M059J (cell line): ENCODE measurements around the gene SLC25A25. TPM values are rescaled to one million over a fixed set of nuclear protein-coding genes. Genes with fewer than 3 reads are reported as not detected.

Source experiments
- DNase-seq: peaks from one replicate; pipeline ENCODE4 v3.0.0-alpha.2; 2012; ENCODE audit warnings: low read depth
- total RNA-seq: library from RNA; depleted of rRNA; stranded (reverse); fragments of >200 nt; shearing (Covaris generic); gene quantifications from 2 replicates; pipeline ENCODE4 v1.2.3, GENCODE V29; 2014

The SLC25A25 gene
- total RNA-seq, 1 experiment from 2014 or later: 19.8 TPM

DNA sequence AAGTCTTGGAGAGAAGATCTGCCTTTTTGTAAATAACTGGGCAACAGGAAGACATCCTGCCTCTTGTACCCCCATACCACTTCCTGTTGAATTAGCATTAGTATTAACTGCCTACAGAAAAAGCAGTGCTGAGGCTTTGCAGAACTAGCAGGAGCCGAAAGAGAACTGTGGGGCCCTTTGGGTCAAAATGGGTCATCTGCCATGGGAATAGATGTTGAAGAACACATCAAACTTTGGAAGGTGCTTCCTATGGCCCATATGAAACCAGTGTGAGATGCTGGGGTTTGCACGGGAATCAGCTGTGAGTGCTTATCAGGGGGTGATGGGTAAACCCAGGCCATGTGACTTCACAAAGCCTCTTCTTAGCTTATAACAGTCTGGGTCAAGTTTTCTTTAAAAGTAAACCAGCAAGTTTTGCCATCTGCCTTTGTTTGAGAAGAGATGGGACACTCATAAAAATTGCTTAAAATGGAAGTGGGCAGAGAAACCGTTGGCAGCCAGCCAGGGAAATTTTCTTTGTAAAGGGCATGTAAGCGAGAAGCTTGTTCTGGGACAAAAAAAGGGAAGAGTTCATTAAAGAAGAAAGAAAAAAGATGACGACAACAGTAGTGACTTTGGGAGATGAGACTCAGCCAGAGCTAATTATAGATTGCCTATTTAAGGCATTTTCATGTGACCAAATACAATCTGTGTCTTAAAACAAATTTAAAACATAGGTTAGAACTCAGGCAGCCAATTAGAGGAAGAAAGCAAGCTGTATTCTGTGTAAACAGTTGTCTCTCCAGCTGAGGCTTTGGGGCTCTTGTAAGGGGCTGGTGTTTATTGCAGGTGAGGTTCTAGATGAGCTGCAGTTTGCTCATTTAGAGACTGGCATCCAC, 4.4 kb downstream of the SLC25A25 start:
- peak; percentile 82 for DNase-seq

DNA sequence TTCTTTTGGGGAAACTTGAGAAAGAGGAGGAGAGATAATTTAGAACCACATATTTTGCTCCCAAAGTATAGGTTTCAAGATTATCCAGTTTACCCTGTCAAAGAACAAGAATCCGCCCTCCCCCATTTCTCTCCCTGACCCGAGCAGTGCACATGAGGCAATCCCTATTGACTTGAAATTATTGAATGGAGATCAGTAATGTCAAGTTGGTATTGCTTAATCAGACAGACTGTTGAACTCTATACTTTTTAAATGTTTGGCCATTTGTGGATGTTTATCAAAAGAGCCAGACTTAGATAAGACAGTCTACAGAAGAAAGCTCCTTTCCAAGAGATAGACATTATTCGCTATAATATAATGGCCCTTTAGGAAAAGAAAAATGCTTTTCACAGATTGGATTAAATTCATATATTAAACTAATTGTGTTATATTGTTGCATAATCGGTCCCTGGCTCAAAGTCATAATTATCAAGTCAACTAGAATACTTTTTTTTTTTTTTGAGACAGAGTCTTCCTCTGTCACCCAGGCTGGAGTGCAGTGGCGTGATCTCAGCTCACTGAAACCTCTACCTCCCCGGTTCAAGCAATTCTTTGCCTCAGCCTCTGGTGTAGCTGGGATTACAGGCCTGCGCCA, 5.3 kb downstream of the SLC25A25 start:
- no peak for DNase-seq

DNA sequence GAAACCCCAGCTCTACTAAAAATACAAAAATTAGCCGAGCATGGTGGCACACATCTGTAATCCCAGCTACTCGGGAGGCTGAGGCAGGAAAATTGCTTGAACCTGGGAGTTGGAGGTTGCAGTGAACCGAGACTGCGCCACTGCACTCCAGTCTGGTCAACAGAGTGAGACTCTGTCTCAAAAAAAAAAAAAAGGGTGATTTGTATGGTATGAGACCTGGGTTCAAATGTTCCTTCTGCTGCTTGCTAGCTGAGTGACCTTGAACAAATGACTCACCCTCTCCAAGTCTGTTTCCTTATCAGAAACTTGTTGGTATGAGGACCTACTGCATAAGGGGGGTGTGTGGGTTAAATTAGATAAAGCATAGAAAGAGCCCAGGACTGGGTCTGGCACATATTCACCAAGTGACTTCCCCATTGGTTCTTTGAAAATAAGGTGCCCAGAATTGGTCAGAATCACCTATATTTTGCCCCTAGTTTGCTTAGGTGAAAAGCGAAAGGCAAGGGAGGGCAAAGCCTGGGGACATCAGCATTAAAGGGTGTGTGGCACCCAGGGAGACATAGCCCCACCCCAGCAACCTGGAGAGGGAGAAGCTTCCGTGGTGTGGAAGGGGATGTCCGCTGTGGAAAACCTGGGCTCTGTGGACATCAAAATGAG, 9.9 kb downstream of the SLC25A25 start:
- DNase-seq: no peak

DNA sequence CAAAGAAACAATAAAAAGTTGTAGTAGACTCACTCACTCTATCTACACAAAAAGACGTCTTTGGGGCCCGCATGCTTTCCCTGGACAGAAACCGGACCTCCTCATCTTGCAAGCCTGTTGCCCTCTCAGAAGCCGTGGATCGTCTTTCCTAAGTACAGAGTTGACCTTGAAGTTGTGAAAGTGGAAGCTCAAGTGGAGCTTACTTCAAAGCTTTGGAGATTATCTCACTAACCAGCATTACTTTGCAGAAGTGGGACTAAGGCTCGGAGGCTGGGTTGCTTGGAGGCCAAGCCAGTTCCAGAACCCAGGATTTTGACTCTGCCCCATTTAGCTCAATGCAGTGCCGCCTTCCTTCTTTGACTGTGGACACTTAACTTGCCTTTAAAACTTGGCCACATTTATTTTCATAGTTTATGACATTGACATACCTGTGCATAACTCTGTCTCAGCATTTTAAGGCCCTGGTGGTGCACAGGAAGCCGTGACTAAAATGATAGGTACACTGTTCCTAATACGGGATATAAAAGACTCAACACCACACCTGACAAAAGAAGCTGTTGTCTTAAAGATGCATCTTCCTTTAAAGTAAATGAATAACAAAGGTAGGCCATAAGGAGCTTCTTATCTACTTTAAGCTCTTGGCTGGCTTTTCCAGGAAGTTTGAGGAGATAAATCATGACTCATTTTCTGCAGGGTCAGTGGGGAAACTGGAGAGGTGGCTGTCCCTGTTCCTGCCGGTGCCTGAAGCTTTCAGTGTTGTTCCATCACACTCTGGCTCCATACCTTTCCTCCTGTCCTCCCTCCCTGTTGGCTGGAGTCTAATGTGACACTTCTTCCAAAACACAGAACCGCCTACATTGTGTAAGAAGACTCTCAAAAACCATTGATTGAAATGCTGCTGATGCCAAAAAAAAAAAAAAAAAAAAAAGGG, 10.7 kb downstream of the SLC25A25 start:
- DNase-seq: peak; percentile 82

DNA sequence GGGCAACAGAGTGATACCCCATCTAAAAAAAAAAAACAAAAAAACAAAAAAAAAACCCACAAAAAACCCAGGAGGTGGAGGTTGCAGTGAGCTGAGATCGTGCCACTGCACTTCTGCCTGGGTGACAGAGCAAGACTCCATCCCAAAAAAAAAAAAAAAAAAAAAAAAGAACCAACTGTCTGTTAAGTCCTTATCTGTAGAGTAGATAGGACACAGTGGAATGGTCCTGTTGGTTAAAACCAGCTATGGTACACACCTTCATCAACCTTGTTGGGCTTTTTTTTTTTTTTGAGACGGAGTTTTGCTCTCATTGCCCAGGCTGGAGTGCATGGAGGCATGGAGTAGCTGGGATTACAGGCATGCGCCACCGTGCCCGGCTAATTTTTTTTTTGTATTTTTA, 12.2 kb downstream of the SLC25A25 start:
- no peak for DNase-seq

DNA sequence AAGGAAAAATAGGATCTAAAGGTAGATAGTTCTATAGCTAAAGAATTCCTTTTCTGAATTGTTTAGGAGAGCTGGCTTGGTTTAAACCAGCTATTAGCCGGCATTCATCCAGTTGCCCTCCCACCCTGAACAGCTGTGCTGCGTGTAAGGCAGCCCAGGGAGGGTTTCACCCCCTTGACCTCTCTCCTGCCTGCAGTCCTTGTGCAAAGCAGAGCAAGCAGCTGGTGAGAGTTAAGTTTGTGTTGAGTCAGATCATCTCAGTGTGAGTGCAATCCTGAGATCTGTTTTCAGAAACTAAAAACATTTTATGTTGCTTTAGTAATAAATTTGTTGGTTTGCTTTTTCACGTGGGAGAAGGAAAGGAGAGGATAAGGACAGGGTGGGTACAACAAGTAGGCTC, 13.0 kb downstream of the SLC25A25 start:
- DNase-seq: peak; percentile 50

DNA sequence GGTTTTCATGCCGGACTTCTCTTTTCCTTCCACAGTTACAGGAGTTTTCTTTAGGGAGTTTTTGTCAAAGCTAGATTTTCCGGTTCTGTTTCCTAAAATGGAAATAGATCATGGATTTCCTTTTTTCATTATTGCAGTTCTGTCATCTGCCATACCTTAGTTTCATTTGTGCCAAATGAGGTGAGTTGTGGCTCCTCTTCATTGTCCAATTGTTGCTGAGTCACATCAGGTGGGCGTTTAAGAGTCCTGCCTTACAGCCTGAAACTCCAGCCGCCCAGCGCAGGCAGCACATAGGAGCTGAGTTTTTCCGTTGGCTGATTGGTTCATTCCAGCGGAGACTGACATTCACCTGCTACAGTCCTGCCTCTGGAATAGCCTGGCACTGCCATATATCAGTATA, 14.1 kb downstream of the SLC25A25 start:
- DNase-seq: no peak

DNA sequence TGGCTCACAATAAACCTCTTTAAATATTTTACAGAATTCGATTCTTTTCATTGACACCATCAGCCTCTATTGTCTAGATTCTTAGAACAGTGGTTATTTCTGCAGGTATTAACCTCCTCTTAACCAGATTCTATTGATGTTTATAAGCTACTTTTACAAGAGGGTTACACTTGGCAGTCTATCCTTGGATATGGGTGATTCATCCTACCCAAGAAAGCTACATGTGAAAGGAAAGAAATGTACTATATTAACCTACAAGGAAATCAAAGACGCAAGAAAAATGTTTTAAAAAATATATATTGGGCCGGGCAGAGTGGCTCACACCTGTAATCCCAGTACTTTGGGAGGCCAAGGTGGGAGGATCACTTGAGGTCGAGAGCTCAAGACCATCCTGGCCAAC, 16.7 kb downstream of the SLC25A25 start:
- peak; percentile 36 for DNase-seq

DNA sequence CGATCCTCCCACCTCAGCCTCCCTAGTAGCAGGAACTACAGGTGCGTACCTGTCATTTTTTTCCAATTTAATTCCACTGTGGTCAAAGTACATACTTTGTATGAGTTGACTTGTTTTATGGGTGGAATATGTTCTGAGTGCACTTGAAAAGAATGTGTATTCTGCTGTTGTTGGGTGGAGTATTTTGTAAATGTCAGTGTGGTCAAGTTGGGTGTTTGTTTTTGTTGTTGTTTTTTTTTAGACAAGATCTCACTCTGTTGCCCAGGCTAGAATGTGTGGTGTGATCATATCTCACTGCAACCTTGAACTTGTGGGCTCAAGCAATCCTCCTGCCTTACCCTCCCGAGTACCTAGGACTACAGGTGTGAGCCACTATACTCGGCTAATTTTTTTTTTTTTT, 17.9 kb downstream of the SLC25A25 start:
- DNase-seq: no peak

DNA sequence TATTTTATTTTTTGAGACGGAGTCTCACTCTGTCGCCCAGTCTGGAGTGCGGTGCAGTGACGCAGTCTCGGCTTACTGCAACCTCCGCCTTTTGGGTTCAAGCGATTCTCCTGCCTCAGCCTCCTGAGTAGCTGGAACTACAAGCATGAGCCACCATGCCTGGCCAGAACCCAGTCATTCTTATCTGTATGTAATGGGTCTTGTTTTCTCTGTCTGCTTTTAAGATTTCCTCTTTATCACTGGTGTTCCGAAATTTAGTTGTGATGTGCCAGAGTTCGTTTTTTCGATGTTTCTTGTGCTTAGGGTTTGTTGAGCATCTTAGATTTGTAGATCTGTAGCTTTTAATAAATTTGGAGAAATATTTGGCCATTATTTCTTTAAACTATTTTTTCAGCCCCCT, 19.2 kb downstream of the SLC25A25 start:
- no peak for DNase-seq

DNA sequence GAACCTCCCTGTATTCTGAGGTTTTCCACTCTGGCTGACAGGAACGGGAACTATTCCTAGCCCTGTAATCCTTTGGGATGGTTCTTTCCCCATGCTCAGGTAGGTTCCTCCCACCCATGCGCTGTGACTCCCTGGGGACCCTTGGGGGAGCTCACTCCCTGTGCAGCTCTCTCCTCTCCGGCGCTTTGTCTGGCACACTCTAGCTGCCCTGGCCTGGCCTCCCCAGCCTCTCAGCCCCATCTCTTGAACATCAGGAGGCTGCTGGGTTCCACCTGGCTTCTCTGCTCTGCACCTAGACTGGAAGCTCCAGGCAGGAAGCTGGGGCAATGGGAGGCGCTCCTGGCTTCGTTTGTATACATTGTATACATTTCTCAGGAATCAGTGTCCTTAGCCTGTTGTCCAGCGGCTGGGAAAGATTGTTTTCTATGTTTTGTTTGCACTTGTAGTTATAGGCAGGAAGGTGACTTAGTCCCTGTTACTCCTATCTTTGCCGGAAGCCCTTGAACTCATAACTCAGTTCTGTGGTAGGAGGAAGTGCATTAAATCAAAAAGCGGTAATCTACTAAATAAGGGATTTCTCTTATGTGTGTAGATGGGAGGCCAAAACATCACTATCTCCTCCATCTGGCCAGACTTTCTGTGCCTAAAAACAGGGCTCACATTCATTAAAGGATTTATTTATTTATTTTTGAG, 20.4 kb downstream of the SLC25A25 start:
- DNase-seq: no peak

DNA sequence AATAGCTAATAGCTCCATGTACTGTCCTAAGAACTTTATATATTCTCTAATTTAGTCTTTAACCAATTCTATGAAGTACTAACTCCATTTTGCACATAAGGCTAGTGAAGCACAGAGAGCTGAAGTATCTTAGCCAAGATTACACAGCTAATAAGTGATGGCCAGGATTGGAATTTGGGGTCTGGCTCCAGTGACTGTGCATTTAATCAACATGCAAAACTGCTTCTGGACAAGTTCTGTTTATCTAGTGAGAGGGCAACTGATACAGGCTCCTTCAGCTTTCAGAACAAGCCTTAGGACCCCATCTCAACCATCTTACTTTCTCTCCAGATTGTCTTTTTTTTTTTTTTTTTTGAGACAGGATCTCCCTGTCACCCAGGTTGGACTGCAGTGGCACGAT, 21.3 kb downstream of the SLC25A25 start:
- DNase-seq: no peak

DNA sequence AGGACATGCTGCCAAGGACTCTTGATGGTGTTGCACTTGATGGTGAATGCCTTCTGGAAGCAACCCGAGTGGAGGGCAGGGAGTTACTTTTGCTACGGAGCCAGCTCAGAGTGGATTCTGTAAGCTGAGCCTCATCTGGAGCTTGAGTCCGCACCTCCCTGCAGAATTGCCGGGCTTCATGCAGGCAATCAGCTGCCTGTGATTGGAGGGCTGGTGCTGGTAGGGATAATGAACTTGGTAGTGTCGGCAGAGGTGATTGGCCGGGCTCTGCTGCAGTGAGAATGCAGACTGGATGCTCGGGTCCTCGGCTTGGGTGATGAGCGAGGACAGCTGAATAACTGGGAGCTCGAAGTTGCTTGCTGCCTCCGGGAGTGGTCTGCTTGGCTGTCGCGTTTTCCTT, 23.1 kb downstream of the SLC25A25 start:
- DNase-seq: peak; percentile 28

DNA sequence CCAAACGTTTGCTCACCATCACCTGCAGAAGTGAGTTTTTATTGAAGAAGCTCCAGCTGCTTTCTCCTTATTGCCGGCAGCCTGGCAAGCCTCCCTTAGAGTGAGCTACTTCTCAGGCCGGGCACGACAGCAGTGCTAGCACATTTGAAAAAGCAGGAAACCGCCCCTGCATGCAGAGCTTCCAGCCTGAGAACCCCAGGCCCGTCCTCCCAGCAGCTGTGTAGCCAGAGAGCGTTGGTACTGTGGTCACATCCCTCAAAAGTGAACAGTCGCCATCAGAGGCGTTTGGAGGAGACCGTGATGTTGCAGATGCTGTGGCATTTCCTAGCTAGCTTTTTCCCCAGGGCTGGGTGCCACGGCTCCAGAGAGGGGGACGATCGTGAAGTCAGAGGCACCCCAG, 23.5 kb downstream of the SLC25A25 start:
- DNase-seq: no peak

DNA sequence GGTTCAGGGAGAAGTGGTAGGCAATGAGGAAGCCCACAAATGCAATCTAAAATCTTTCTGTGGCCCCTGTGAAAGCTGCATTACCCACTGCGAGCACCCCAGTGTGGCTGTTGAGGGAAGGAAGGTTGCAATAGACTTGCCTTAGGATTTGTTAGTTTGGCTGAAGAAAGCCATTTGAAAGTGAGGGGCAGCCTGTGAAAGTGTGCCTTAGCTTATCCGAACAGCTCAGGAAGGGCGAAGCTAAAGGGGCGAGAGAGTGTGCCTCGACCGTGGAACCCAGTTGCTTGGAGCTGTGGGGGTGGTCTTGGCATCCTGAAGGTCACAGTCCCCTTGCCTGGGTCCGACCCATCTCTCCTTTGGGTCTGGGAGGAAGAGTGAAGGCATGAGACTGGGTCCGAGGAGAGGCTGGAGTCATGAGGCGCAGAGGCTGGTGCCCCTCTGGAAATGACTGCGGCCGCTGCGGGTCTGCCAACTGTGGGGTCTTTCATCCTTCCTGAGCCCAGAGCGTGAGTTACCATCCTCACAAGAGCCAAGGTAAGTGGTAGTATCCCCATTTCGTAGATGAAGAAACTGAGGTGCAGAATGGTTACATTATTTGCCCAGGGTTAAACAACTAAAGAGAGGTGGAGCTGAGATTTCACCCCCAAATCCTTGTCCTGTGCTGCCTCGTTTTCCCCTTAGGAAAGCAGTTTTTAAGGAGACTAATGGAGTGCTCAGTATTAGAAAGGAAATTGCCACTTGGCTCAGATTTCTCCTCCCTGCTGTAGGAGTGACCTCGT, 24.4 kb downstream of the SLC25A25 start:
- no peak for DNase-seq

DNA sequence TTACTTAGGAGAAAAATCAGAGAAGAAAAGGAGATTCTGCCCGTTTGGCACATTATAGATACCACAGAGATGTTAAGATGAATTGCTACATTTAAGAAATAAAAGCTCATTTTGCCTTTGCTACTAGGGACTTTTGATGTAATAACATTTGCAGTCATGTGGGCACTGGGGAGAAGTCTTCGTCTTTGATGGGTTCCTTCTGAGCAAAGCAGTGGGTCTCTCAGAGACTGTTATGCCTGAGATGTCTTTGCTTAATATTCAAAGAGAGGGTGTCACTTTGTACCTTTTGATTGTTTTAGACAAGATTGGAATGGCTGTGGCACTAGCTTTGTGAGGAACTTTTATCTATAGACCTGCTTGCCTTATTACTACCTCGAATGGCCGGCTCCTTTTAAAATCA, 25.0 kb downstream of the SLC25A25 start:
- DNase-seq: no peak

DNA sequence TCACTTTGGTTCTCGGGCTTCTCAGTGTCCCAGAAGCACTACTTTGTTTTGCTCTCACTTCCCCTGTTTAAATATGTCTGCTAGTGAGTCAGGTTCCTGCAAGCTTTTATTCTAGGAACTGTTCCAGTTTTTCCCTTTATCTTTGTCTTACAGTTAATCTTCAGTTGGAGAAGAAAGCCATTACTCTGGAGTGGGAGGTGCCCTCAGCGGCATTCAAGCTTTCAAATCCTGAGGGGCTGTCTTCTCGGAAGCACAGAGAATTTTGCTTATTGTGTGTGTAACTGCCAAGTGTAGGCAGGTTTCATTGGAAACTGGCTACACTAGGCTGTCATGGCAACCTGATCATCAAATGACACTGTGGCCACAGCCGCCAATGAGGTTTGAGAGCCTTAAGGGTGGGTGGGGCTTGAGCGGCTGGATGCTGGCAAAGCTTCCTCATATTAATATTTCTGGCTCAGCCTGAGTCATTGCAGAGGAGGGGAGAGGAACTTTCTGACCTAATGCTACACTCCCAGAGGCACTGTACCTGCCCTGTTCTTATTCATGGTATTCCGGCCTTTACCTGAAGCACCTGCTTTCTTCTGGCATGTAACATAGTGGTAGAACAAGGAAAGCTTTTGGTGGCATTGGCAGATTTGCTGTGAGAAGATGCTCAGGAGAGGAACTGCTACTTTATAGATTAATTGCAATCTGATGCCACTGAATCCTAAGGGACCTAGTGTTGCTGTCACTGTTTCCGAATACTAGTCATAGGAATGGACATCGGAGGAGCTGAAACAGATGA, 26.3 kb downstream of the SLC25A25 start:
- DNase-seq: peak; percentile 100

DNA sequence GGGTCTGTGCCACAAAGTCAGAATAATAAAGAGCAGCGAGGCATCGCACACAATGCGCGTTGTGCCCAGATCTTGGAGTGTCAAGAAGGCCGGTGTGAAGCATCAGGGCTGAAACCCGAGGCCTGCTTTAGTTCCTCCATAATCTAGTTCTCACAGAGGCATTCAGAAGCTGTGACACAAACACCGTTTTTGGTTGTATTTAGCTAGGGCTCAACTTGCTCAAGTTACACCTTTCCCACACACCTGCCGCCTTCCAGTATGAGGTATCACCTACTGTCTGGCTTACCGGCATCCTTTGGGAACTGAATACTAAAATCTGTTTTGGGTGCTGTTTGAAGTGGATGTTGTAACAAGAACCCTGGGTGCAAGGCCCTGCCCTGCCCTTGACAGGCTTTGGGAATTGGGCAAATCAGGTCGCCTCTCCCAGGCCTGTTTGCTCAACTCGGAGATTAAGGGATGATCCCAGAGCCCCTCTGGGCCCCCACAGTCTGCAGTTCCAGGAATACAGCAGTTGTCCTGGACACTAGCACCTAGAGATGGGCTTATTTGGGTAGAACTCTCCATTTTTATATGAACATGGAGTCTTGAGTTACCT, 27.0 kb downstream of the SLC25A25 start:
- DNase-seq: no peak
